Liver (tissue), 9 donors: ENCODE results near the gene NTN5. TPM values are rescaled to one million over a fixed set of nuclear protein-coding genes. Genes with fewer than 3 reads are reported as not detected.

Experiments used
- DNase-seq: peaks from one replicate; pipeline ENCODE4 v3.0.0-alpha.2; 2017; ENCODE audit warnings: low spot score
- H3K27ac ChIP-seq, 2 donors: one replicate each; pipeline ENCODE4 v1.7.0; 2013; ENCODE audit warnings: inconsistent platforms in 2 of 2, low read length in 2 of 2, control low read depth in 1 of 2, low read depth in 1 of 2, mild to moderate bottlenecking in 1 of 2
- H3K27me3 ChIP-seq, 4 donors: one replicate each; pipeline versions ENCODE4 v1.6.1 to v1.7.0; 2013; ENCODE audit warnings: low read length in 3 of 4, inconsistent platforms in 1 of 4, mild to moderate bottlenecking in 1 of 4, moderate library complexity in 1 of 4; ENCODE audit not compliant: control insufficient read depth in 4 of 4, insufficient read depth in 4 of 4
- H3K36me3 ChIP-seq, 4 donors: one replicate each; pipeline versions ENCODE4 v1.6.1 to v1.7.0; 2013; ENCODE audit warnings: low read length in 3 of 4, mild to moderate bottlenecking in 3 of 4, low read depth in 1 of 4, moderate library complexity in 1 of 4; ENCODE audit not compliant: control insufficient read depth in 4 of 4, insufficient read depth in 3 of 4
- H3K4me1 ChIP-seq, 4 donors: one replicate each; pipeline versions ENCODE4 v1.6.1 to v1.7.0; 2013; ENCODE audit warnings: low read length in 3 of 4, mild to moderate bottlenecking in 3 of 4, moderate library complexity in 1 of 4; ENCODE audit not compliant: control insufficient read depth in 4 of 4, insufficient read depth in 4 of 4
- H3K4me3 ChIP-seq, 3 donors: one replicate each; pipeline versions ENCODE4 v1.6.1 to v1.7.0; 2013; ENCODE audit warnings: low read length in 3 of 3, control low read depth in 1 of 3, low read depth in 1 of 3, mild to moderate bottlenecking in 1 of 3
- H3K9ac ChIP-seq, 2 donors: one replicate each; pipeline ENCODE4 v1.7.0; 2013; ENCODE audit warnings: low read length in 2 of 2, mild to moderate bottlenecking in 2 of 2, moderate library complexity in 2 of 2, control low read depth in 1 of 2, low read depth in 1 of 2
- H3K9me3 ChIP-seq, 4 donors: one replicate each; pipeline versions ENCODE4 v1.6.1 to v1.7.0; 2013; ENCODE audit warnings: low read length in 3 of 4; ENCODE audit not compliant: control insufficient read depth in 4 of 4
- ATF3 ChIP-seq: IDR thresholded peaks from 2 replicates; pipeline ENCODE4 v1.6.1; 2016; ENCODE audit warnings: antibody characterized with exemption
- CTCF ChIP-seq: fragments of 150-350 bp; IDR thresholded peaks from 2 replicates; pipeline ENCODE4 v1.5.1; 2017; ENCODE audit warnings: improper control_type of control experiment, low read depth, low read length; ENCODE audit not compliant: missing input control
- FOXA1 ChIP-seq: IDR thresholded peaks from 2 replicates; pipeline ENCODE4 v1.6.1; 2016; ENCODE audit warnings: antibody characterized with exemption
- FOXA2 ChIP-seq: IDR thresholded peaks from 2 replicates; pipeline ENCODE4 v1.6.1; 2016; ENCODE audit warnings: antibody characterized with exemption
- GABPA ChIP-seq, 2 donors: IDR thresholded peaks in 1 of 2; conservative IDR thresholded peaks in 1 of 2; 2 replicates each; pipeline ENCODE4 v1.6.1; 2016; ENCODE audit warnings: antibody characterized with exemption in 2 of 2, mild to moderate bottlenecking in 1 of 2, moderate library complexity in 1 of 2
- HNF4A ChIP-seq, 2 donors: conservative IDR thresholded peaks; 2 replicates each; pipeline ENCODE4 v1.6.1; 2016; ENCODE audit warnings: antibody characterized with exemption in 2 of 2, mild to moderate bottlenecking in 2 of 2
- HNF4G ChIP-seq: IDR thresholded peaks from 2 replicates; pipeline ENCODE4 v1.6.1; 2016; ENCODE audit warnings: antibody characterized with exemption
- MAX ChIP-seq: IDR thresholded peaks from 2 replicates; pipeline ENCODE4 v1.6.1; 2016; ENCODE audit warnings: antibody characterized with exemption
- NR2F2 ChIP-seq: IDR thresholded peaks from 2 replicates; pipeline ENCODE4 v1.6.1; 2016; ENCODE audit warnings: antibody characterized with exemption
- RAD21 ChIP-seq, 2 donors: IDR thresholded peaks; 2 replicates each; pipeline ENCODE4 v1.6.1; 2016; ENCODE audit warnings: antibody characterized with exemption in 2 of 2, mild to moderate bottlenecking in 2 of 2
- RXRA ChIP-seq, 2 donors: IDR thresholded peaks; 2 replicates each; pipeline ENCODE4 v1.6.1; 2017 to 2018; ENCODE audit warnings: antibody characterized with exemption in 2 of 2, mild to moderate bottlenecking in 1 of 2
- SP1 ChIP-seq: IDR thresholded peaks from 2 replicates; pipeline ENCODE4 v1.6.1; 2018; ENCODE audit warnings: antibody characterized with exemption, mild to moderate bottlenecking
- TAF1 ChIP-seq: conservative IDR thresholded peaks from 2 replicates; pipeline ENCODE4 v1.6.1; 2016; ENCODE audit warnings: antibody characterized with exemption, mild to moderate bottlenecking
- YY1 ChIP-seq: IDR thresholded peaks from 2 replicates; pipeline ENCODE4 v1.6.1; 2016; ENCODE audit warnings: antibody characterized with exemption, mild to moderate bottlenecking
- ZBTB33 ChIP-seq: IDR thresholded peaks from 2 replicates; pipeline ENCODE4 v1.6.1; 2016; ENCODE audit warnings: antibody characterized with exemption
- WGBS: extraction: QIAGEN DNeasy Blood & Tissue Kit; methylation state at CpG from one replicate; pipeline ENCODE4 v1.1.7; 2013; 5-methylcytosine and 5-hydroxymethylcytosine counted together
- polyA plus RNA-seq, 2 donors: library from polyadenylated mRNA; stranded (reverse) in 1 of 2; unstranded in 1 of 2; fragments of 200-250 nt in 1 of 2; fragments of >200 nt in 1 of 2; fragmentation: Nextera tagmentation in 1 of 2; extraction: Ambion mirVana in 1 of 2; gene quantifications; one replicate each; pipeline versions ENCODE4 v1.2.1 to v1.2.3, GENCODE V29; 2013 to 2015
- total RNA-seq, 2 donors: library from RNA; depleted of rRNA; stranded (reverse); fragments of >200 nt; gene quantifications; one replicate each; pipeline ENCODE4 v1.2.3, GENCODE V29; 2014
- donor health status: healthy.
- donor health status: healthy.
- donor health status: healthy.
- donor health status: healthy.
- donor health status: healthy.

NTN5 gene
- total and polyA plus RNA-seq, 4 donors, result 0.08 to 0.09 TPM; not detected in 2

- H3K27ac ChIP-seq, result peak overlapping the region in 1 of 2 donors; percentile 82
- 23% methylated on average over 25 of the region's 25 CpGs for WGBS
- no peak for DNase-seq
- no peaks in the 10 kb centered on the region for H3K27me3 ChIP-seq
- peak overlapping the region in 1 of 2 donors; percentile 6 for H3K9ac ChIP-seq
- TF ChIP-seq GABPA (IDR thresholded peaks at IDR 0.05 in 1 of 2, conservative IDR thresholded peaks at IDR 0.05 in 1 of 2) (no peak), FOXA1 (no peak), HNF4G (no peak), CTCF (no peak)
- H3K9me3 ChIP-seq, result no peaks in the 10 kb centered on the region
- no peaks in the 10 kb centered on the region for H3K36me3 ChIP-seq
- H3K4me1 ChIP-seq, result peaks cover 0 to 29% (median 18%) of the 10 kb centered on the region in 4 donors
- peak overlapping the region; percentile 44 to 61 (median 45) for H3K4me3 ChIP-seq
Measured at GRCh38 chr19:48713041-48713863, 40.4 kb upstream of the NTN5 start.

- peaks cover 0 to 24% (median 17%) of the 10 kb centered on the region in 4 donors for H3K4me1 ChIP-seq
- no peaks in the 10 kb centered on the region for H3K36me3 ChIP-seq
- no peaks in the 10 kb centered on the region for H3K9me3 ChIP-seq
- H3K27me3 ChIP-seq, result no peaks in the 10 kb centered on the region
- no peak overlapping the region for H3K4me3 ChIP-seq
- no peak for DNase-seq
- H3K9ac ChIP-seq, result no peak overlapping the region
- TF ChIP-seq FOXA1, result no peak
- TF ChIP-seq GABPA (IDR thresholded peaks at IDR 0.05 in 1 of 2, conservative IDR thresholded peaks at IDR 0.05 in 1 of 2), result no peak
- TF ChIP-seq FOXA2, result no peak
- TF ChIP-seq HNF4A (conservative IDR thresholded peaks at IDR 0.05), result no peak
- TF ChIP-seq NR2F2, result no peak
- no peak for TF ChIP-seq YY1
- TF ChIP-seq ATF3, result no peak
- no peak for TF ChIP-seq MAX
- TF ChIP-seq HNF4G, result no peak
- TF ChIP-seq RXRA (IDR thresholded peaks at IDR 0.05), result no peak
- no peak for TF ChIP-seq ZBTB33
- TF ChIP-seq SP1, result no peak
- no peak for TF ChIP-seq TAF1
- TF ChIP-seq RAD21 (IDR thresholded peaks at IDR 0.05), result no peak
- no peak overlapping the region for H3K27ac ChIP-seq
- WGBS, result 95% methylated on average over 4 of the region's 4 CpGs
Measured at GRCh38 chr19:48711106-48711662, 38.4 kb upstream of the NTN5 start.
